ENCODE data around the gene PSPH.
"Not testable (repeated sequence)": the region's sequence is repeated elsewhere in the genome, so short reads cannot be mapped to it uniquely, and the experiment has no call there.

Gene PSPH

DNA sequence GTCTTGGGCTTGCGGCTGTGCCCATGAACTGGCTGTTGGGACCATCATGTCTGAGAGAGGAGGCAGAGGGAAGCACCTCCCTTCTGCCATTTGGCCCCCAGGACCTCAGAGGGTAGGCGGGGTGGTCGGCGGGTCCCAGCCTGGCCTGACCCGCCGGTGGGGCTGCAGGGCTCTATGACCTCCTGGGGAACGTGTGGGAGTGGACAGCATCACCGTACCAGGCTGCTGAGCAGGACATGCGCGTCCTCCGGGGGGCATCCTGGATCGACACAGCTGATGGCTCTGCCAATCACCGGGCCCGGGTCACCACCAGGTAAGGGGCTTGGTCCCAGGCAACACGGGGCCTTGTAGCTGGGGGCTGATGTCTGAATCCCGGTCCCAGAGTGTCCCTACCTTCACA lies 27.0 kb upstream of the PSPH start:
- TF ChIP-seq, protein P1, sequence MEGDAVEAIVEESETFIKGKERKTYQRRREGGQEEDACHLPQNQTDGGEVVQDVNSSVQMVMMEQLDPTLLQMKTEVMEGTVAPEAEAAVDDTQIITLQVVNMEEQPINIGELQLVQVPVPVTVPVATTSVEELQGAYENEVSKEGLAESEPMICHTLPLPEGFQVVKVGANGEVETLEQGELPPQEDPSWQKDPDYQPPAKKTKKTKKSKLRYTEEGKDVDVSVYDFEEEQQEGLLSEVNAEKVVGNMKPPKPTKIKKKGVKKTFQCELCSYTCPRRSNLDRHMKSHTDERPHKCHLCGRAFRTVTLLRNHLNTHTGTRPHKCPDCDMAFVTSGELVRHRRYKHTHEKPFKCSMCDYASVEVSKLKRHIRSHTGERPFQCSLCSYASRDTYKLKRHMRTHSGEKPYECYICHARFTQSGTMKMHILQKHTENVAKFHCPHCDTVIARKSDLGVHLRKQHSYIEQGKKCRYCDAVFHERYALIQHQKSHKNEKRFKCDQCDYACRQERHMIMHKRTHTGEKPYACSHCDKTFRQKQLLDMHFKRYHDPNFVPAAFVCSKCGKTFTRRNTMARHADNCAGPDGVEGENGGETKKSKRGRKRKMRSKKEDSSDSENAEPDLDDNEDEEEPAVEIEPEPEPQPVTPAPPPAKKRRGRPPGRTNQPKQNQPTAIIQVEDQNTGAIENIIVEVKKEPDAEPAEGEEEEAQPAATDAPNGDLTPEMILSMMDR (IDR thresholded peaks at IDR 0.05; ENCODE audit: borderline replicate concordance, control extremely low read depth, extremely low read depth, insufficient read depth, missing control alignments), result no peak
- in situ Hi-C loops (cut with MboI; ENCODE audit: low sequenced_read_pairs, unreplicated experiment), result loop anchor here (25.0 kb wide), 2 partner anchors 441 to 791 kb away; no protein-coding TSS in a partner anchor
- no peak for DNase-seq (ENCODE audit: low spot score)

DNA sequence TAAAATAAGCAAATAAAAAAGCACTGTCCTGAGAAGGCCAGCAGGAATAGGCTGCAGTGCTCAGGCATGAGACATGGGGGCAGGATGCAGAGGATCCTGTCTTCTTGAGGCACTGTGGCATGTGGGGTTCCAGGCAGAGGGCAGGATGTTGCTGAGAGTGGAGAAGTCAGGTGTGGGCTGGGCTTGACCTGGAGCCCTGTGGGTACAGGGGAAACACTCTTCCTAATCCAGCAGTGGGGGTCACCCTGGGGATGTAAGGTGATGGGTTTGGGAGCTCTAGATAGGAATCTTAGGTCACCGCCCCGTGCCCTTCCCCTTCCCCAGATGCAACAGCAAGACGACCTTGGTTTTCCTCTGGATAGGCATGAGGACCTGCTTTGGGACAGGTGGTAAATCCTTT lies 26.4 kb upstream of the PSPH start:
- TF ChIP-seq, protein P1 (IDR thresholded peaks at IDR 0.05; ENCODE audit: borderline replicate concordance, control extremely low read depth, extremely low read depth, insufficient read depth, missing control alignments), result no peak
- in situ Hi-C loops (cut with MboI; ENCODE audit: low sequenced_read_pairs, unreplicated experiment), result loop anchor here (25.0 kb wide), 2 partner anchors 440 to 790 kb away; no protein-coding TSS in a partner anchor
- no peak for DNase-seq (ENCODE audit: low spot score)

DNA sequence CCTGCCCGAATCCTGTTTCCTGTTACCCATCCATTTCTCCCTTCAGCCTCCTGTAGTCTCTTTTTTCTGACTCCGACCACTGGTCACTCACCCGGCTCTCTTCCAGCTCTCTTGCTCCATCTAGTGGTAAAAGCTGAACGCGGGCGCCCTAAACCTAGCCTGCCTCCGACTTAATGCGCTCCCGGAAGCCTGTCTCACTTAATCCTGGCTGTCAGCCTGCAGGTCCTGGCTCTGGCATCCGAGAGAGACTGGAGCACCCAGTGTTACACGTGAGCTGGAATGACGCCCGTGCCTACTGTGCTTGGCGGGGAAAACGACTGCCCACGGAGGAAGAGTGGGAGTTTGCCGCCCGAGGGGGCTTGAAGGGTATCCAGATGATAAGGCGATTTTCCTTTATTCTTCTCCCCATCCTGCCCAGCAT lies 23.1 kb upstream of the PSPH start:
- in situ Hi-C loops (cut with MboI; ENCODE audit: low sequenced_read_pairs, unreplicated experiment), result no loop called here
- peak; percentile 82 for DNase-seq (ENCODE audit: low spot score)
- TF ChIP-seq, protein P1 (IDR thresholded peaks at IDR 0.05; ENCODE audit: borderline replicate concordance, control extremely low read depth, extremely low read depth, insufficient read depth, missing control alignments), result peak; percentile 70

DNA sequence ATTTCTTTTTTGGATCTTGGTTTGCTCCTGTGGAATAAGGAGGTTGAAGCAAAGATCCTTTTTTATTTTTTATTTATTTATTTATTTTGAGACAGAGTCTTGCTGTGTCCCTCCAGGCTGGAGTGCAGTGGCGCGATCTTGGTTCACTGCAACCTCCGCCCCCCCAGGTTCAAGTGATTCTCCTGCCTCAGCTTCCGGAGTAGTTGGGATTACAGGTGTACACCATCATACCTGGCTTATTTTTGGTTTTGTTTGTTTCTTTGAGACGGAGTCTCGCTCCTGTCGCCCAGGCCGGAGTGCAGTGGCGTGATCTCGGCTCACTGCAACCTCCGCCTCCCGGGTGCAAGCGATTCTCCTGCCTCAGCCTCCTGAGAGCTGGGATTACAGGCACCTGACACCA lies 15.1 kb upstream of the PSPH start:
- DNase-seq (ENCODE audit: low spot score); in situ Hi-C loops (cut with MboI; ENCODE audit: low sequenced_read_pairs, unreplicated experiment): not testable (repeated sequence)

DNA sequence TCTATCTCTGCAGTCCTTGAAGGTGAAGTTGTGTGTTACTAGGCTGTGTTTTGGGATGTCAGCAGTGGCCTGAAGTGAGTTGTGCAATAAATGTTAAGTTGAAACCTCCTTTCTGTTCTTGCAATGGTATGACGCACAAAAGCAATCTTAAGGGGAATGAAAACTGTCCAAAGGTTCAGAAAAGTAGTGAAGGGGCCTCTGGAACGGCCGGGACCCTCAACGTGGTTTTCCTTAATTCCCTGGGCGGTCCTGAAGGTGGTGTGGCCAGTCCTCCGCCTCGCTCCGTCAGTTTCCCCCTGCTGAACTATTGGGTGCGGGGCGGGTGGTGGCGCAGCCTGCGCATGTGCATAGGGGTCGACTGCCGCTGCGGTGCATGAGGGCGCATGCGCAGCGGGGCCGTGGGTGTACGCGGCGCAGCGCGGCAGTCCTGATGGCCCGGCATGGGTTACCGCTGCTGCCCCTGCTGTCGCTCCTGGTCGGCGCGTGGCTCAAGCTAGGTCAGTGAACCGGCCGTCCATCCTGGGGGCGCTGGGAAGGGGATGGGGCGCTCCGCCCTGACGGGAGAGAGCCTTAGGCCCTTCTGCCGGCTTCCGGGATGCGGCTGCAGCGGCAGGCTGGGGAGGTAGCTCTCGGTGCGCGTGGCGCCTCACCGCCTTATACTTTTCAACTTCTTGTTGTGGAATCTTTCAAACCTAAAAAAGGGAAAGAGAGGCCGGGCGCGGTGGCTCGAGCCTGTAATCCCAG lies 12.8 kb upstream of the PSPH start, which contains the start of gene SUMF2:
TSS of gene SUMF2 (plus strand) at position 405 of the 744 bp plus-strand sequence. CDS start at position 431, 26 bp downstream.
- in situ Hi-C loops (cut with MboI; ENCODE audit: low sequenced_read_pairs, unreplicated experiment), result no loop called here

DNA sequence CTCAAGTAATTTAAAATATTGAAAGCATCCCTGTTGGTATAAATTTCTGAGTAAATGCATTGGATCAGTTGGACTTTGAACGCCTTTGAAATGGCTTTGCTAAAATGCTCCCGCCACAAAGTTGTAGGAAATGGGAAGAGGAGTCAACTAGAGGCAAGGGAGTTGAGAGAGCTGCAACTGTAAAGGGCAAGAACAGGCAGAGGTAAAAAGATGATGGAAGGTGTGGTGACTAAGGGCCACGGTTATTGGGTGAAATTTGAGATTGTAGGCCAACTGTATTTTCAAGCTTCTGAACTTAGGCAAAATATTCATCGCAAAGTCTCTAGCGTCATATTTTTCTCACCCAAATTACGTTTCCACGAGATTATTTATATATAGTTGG lies 12.2 kb upstream of the PSPH start:
- TF ChIP-seq, protein P1 (IDR thresholded peaks at IDR 0.05; ENCODE audit: borderline replicate concordance, control extremely low read depth, extremely low read depth, insufficient read depth, missing control alignments), result no peak
- DNase-seq (ENCODE audit: low spot score), result no peak
- in situ Hi-C loops (cut with MboI; ENCODE audit: low sequenced_read_pairs, unreplicated experiment), result no loop called here

More for the DNA sequence above, 12.8 kb upstream of the PSPH start, which contains the start of gene SUMF2:
- TF ChIP-seq, protein P1 (IDR thresholded peaks at IDR 0.05; ENCODE audit: borderline replicate concordance, control extremely low read depth, extremely low read depth, insufficient read depth, missing control alignments), result peak; percentile 37
- DNase-seq (ENCODE audit: low spot score), result peak; percentile 98

DNA sequence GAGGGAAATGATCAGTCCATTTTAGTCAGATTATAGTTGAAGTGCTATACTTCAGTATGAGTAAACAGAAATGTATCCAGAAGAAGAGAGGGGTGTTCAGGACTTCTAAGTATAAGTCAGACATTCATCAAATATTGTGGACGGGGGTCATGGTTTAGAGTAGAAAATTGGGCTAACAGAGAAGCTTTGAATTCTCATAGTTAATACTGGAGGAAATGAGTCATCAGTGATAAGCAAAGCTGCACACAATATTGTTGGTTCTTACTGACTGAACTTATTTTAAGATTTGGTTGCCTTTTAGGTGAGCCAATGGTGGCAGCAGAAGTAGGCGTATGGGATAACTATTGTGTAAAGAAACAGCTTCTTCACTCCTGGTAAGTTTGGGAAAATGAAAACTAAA lies 11.1 kb upstream of the PSPH start:
- TF ChIP-seq, protein P1 (IDR thresholded peaks at IDR 0.05; ENCODE audit: borderline replicate concordance, control extremely low read depth, extremely low read depth, insufficient read depth, missing control alignments), result no peak
- no peak for DNase-seq (ENCODE audit: low spot score)
- in situ Hi-C loops (cut with MboI; ENCODE audit: low sequenced_read_pairs, unreplicated experiment), result no loop called here

Measured in GM13976 (cell line).